Measurements from ENCODE around the gene STPG3. TPM values are rescaled to one million over a fixed set of nuclear protein-coding genes. Genes with fewer than 3 reads are reported as not detected.
A peak's percentile ranks its signal among the peaks of the same experiment; 100 is the strongest.

STPG3 gene
- total and polyA plus RNA-seq, 10 donors = not detected

DNA sequence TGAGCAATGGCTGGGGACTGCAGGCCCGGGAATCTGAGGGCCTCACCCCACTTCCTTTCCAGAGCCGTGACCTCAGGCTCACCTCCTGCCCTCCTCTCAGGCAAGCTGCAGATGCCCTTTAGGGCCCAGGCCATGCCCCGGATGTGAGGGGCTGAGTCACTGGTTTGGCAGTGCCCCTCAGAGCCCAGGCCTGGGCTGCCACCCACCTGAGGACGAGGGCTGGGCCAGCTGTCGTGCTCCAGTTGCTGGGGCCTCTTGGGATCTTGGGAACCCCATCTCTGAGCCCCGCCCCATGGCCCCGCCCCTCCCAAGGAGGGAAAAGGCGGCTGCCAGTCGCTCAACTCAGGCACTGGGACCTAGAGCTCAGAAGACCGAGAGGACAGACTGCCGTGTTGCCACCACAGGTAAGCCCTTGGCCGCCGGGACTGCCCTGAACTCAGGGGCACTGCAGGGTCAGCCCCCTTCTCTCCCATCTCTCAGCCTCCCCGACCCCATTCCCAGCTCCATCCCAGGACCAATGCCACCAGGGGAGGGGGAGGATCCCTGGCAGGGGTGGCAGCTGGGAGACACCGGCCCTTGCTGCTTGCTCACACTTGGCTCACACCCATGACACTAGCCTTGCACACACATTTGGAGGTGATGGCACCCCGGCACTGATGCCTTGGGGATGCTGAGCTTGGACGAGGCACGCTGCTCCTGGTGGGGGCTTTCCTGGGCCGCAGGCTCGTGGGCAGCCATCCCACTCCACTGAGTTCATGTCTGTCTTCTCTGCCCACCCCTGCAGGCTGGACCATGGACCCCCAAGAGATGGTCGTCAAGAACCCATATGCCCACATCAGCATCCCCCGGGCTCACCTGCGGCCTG is 26.0 kb upstream of the STPG3 start, which contains the start of gene CYSRT1:
TSS of gene CYSRT1 (plus strand) at position 345 of the 865 bp plus-strand sequence. CDS start at position 793, 448 bp downstream.
- WGBS, 5 donors = 50 to 65% (median 54%) methylated on average over 10 to 23 of the region's 23 CpGs
- H3K27me3 ChIP-seq (replicated peaks in 1 of 7) = peaks cover 0 to 50% (median 25%) of the 10 kb centered on the region in 7 donors
- H3K4me1 ChIP-seq = peaks cover 8 to 48% (median 31%) of the 10 kb centered on the region in 6 donors
- peak within 1 kb of the TSS in 7 of 8 donors; percentile 54 to 81 (median 62) for H3K4me3 ChIP-seq
- no peaks in the 10 kb centered on the region for H3K36me3 ChIP-seq
- DNase-seq = no peak
- TF ChIP-seq CTCF (IDR thresholded peaks at IDR 0.05 in 8 of 11, conservative IDR thresholded peaks at IDR 0.05 in 3 of 11) (no peak), POLR2AphosphoS5 (IDR thresholded peaks at IDR 0.05) (no peak), POLR2A (IDR thresholded peaks at IDR 0.05) (no peak)
- intact Hi-C loops (cut with DNase I; ENCODE audit: low total_unique reads) = loop anchor here (5.0 kb wide), 1 partner anchor 108 kb away; no protein-coding TSS in a partner anchor
- peak within 1 kb of the TSS in 7 of 8 donors; percentile 87 to 94 (median 91) for H3K27ac ChIP-seq
- H3K9me3 ChIP-seq = no peaks in the 10 kb centered on the region

DNA sequence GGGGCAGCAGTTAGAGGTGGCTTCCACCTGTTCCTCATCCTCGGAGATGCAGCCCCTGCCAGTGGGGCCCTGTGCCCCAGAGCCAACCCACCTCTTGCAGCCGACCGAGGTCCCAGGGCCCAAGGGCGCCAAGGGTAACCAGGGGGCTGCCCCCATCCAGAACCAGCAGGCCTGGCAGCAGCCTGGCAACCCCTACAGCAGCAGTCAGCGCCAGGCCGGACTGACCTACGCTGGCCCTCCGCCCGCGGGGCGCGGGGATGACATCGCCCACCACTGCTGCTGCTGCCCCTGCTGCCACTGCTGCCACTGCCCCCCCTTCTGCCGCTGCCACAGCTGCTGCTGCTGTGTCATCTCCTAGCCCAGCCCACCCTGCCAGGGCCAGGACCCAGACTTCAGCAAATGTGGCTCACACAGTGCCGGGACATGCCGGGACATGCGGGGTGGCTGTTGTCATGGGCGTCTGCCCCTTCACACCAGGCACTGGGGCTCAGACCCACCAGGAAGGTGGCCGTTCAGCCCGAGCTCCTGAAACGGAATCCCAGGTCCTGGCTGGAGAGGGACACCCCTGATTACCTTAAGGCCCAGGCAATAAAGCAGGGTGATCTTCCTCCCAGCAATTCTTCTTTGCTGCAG is 25.3 kb upstream of the STPG3 start:
- H3K36me3 ChIP-seq = no peaks in the 10 kb centered on the region
- 80 to 88% (median 84%) methylated on average over 8 to 21 of the region's 21 CpGs for WGBS, 5 donors
- no peak overlapping the region for H3K27ac ChIP-seq
- intact Hi-C loops (cut with DNase I; ENCODE audit: low total_unique reads) = no loop called here
- peaks cover 0 to 58% (median 25%) of the 10 kb centered on the region in 7 donors for H3K27me3 ChIP-seq (replicated peaks in 1 of 7)
- no peak for DNase-seq
- H3K9me3 ChIP-seq = no peaks in the 10 kb centered on the region
- TF ChIP-seq CTCF (IDR thresholded peaks at IDR 0.05 in 8 of 11, conservative IDR thresholded peaks at IDR 0.05 in 3 of 11) (no peak), POLR2A (IDR thresholded peaks at IDR 0.05) (no peak), POLR2AphosphoS5 (IDR thresholded peaks at IDR 0.05) (no peak)
- H3K4me1 ChIP-seq = peaks cover 8 to 47% (median 31%) of the 10 kb centered on the region in 6 donors
- no peak overlapping the region for H3K4me3 ChIP-seq

DNA sequence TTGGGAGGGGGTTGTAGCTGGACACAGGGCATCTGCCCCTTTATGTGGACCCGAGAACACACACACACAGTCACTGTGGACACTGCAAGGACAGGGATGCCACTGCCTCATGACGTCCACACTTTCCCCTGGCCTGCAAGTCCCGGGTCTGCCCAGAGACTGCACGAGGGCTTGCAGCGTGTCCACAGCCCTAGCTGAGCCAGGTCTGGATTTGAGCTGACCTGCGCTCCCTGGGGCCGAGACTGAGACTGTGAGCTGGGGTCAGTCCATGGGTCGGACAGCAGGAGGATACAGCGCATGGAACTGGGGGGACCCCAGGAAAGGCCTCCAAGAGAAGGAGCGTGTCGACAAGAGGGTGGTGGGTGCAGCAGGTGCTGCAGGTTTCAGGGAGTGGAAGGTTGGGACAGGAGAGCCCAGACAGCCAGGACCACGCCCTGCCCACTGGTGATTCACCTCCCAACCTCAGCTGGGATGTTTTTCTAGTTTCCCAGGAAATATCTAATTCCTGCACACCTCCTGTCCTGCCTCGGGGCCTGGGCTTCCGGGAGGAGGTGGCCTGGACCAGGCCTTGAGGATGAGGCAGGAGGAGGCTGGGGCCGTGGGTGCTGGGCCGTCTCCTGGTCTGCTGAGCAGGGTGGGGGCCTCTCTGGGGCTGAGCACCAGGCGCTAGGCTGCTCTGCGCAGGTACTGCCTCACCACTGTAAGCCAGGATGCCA is 24.6 kb upstream of the STPG3 start:
- peaks cover 6 to 41% (median 29%) of the 10 kb centered on the region in 6 donors for H3K4me1 ChIP-seq
- H3K9me3 ChIP-seq = no peaks in the 10 kb centered on the region
- H3K27ac ChIP-seq = no peak overlapping the region
- TF ChIP-seq POLR2A (IDR thresholded peaks at IDR 0.05) (no peak), CTCF (IDR thresholded peaks at IDR 0.05 in 8 of 11, conservative IDR thresholded peaks at IDR 0.05 in 3 of 11) (no peak), POLR2AphosphoS5 (IDR thresholded peaks at IDR 0.05) (no peak)
- H3K4me3 ChIP-seq = no peak overlapping the region
- 69 to 82% (median 75%) methylated on average over 18 of the region's 18 CpGs for WGBS, 5 donors
- no peaks in the 10 kb centered on the region for H3K36me3 ChIP-seq
- no peak for DNase-seq
- intact Hi-C loops (cut with DNase I; ENCODE audit: low total_unique reads) = no loop called here
- peaks cover 0 to 59% (median 24%) of the 10 kb centered on the region in 7 donors for H3K27me3 ChIP-seq (replicated peaks in 1 of 7)

All from spleen (tissue), 11 donors.